ENCODE results near the gene CDHR3.

The CDHR3 gene

GRCh38 chr7:106065575-106066500, 102.8 kb downstream of the CDHR3 start:
- DNase-seq (ENCODE audit: low spot score) = no peak

- DNase-seq (ENCODE audit: low spot score) = no peak
These were observed 104.6 kb downstream of the CDHR3 start for GRCh38 chr7:106067678-106068077.

GRCh38 chr7:106068538-106068961, 105.5 kb downstream of the CDHR3 start:
- DNase-seq (ENCODE audit: low spot score) = no peak

- no peak for DNase-seq (ENCODE audit: low spot score)
These were observed 105.9 kb downstream of the CDHR3 start for GRCh38 chr7:106068986-106069385.

- DNase-seq (ENCODE audit: low spot score) = no peak
These were observed 106.6 kb downstream of the CDHR3 start for GRCh38 chr7:106069471-106070200.

GRCh38 chr7:106070201-106070551, 107.1 kb downstream of the CDHR3 start:
- no peak for DNase-seq (ENCODE audit: low spot score)

GRCh38 chr7:106070567-106071254, 107.6 kb downstream of the CDHR3 start:
- no peak for DNase-seq (ENCODE audit: low spot score)

- no peak for DNase-seq (ENCODE audit: low spot score)
These were observed 108.4 kb downstream of the CDHR3 start for GRCh38 chr7:106071356-106071998.

GRCh38 chr7:106071999-106072714, 109.1 kb downstream of the CDHR3 start:
- no peak for DNase-seq (ENCODE audit: low spot score)

- no peak for DNase-seq (ENCODE audit: low spot score)
These were observed 109.6 kb downstream of the CDHR3 start for GRCh38 chr7:106072715-106073091.

GRCh38 chr7:106073701-106074100, 110.6 kb downstream of the CDHR3 start:
- DNase-seq (ENCODE audit: low spot score) = no peak

- DNase-seq (ENCODE audit: low spot score) = no peak
These were observed 111.2 kb downstream of the CDHR3 start for GRCh38 chr7:106074257-106074656.

- DNase-seq (ENCODE audit: low spot score) = no peak
These were observed 112.9 kb downstream of the CDHR3 start for GRCh38 chr7:106075937-106076336.

- no peak for DNase-seq (ENCODE audit: low spot score)
These were observed 113.5 kb downstream of the CDHR3 start for GRCh38 chr7:106076537-106076936.

- DNase-seq (ENCODE audit: low spot score) = no peak
These were observed 117.4 kb downstream of the CDHR3 start for GRCh38 chr7:106080300-106080987.

- no peak for DNase-seq (ENCODE audit: low spot score)
These were observed 119.2 kb downstream of the CDHR3 start for GRCh38 chr7:106082087-106082854.
